Gastroesophageal sphincter (tissue), 3 donors: Measurements from ENCODE around the gene TNFRSF12A.

Source experiments
- CTCF ChIP-seq, 4 experiments: fragments of 200-600 bp in 2 of 4; fragments of 450-650 bp in 2 of 4; sonication (generic) in 1 of 4; IDR thresholded peaks; one replicate each; pipeline ENCODE4 v1.5.1; 2017 to 2019; ENCODE audit warnings: antibody characterized with exemption in 4 of 4, mild to moderate bottlenecking in 2 of 4, moderate library complexity in 2 of 4
- POLR2AphosphoS5 ChIP-seq: sonication (generic); formaldehyde crosslinking; IDR thresholded peaks from one replicate; pipeline ENCODE4 v1.6.1; 2017; ENCODE audit warnings: antibody characterized with exemption

DNA sequence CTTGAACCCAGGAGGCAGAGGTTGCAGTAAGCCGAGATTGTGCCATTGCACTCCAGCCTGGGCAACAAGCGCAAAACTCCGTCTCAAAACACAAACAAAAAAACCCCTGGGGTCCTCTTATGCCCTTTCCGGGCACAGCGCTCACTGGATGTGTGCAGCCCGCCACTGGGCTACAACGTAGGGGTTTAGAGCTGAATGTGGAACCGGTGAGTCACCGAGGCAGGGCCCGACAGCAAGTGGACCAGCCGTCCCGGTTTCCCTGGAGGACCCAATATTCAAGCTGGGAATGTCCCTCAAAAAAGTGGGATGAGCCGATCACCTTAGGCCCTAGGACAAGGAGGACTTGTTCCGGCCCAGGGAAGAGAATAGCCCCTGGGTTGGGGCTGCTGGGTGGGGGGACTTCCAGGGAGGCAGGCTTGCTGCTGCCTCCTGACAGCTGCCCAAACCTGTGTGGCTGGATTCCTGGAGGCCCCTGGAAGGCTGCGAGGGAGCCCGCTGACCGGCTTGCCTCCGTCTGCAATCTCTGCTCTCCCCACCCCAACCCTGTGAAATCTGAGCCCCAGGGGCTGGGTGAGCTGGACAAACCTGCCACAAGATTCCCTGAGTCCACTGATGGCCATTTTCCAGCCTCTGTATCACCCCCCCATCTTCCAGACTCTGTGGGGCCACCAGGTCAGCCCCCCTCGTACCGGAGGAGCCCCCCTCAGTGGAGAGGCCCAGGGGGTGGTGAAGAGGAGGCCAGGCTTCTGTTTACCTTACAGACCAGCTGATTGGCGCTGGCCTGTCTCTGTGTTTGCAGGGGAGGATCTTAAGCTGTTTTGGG, 10.4 kb upstream of the TNFRSF12A start:
- TF ChIP-seq POLR2AphosphoS5 = no peak
- TF ChIP-seq CTCF (IDR thresholded peaks at IDR 0.05) = no peak
